GM12874 (cell line): ENCODE data around the gene SLC25A41.

Source experiments
- CTCF ChIP-seq: IDR thresholded peaks from 2 replicates; pipeline ENCODE4 v1.5.1; 2011; ENCODE audit warnings: low read depth, mild to moderate bottlenecking, control low read depth, low read length, moderate library complexity; ENCODE audit not compliant: insufficient read depth

Gene SLC25A41

DNA sequence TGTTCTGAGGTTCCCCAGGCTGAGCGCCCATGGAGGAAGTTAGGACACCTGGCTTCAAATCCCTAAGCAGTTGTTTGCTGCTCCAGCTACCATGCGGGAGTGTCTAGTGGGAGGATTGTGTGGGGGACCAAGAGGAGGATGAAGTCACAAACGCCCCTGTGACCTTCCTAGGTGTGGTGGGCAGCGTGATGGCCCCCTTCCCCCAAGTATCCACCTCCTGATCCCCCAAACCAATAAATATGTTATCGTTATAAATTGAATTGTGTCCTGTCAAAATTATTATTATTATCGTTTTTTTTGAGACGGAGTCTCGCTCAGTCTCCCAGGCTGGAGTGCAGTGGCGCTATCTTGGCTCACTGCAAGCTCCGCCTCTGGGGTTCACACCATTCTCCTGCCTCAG is at the start of gene SLC25A41:
TSS of gene SLC25A41 (minus strand) at position 101 of the 400 bp plus-strand sequence. CDS start at position 31, 70 bp downstream.
- TF ChIP-seq CTCF, result no peak

DNA sequence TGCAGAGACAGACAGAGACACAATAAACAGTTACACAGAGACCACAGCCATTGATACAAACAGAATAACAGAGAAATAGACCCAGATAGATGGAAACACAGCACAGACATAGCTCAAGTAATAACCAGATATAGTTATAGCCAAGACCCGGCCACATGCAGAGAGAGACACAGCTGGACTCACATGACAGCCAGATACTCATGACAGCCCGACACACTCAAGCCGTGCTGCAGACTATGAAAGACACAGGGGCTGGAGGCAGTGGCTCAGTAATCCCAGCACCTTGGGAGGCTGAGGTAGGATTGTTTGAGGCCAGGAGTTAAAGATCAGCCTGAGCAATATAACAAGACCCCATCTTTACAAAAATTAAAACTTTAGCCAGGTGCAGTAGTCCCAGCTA is 49.7 kb upstream of the SLC25A41 start:
- TF ChIP-seq CTCF, result no peak

DNA sequence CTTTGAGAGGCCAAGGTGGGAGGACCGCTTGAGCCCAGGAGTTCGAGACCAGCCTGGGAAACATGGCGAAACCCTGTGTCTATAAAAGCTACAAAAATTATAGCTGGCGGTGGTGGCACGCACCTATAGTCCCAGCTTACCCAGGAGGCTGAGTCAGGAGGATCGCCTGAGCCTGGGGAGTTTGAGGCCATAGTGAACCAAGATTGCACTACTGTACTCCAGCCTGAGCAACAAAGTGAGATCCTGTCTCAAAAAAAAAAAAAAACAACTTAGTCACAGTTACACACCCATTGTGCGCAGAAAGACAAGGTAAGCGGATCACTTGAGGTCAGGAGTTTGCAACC is 48.8 kb upstream of the SLC25A41 start:
- no peak for TF ChIP-seq CTCF

GRCh38 chr19:6481541-6482342 is 48.2 kb upstream of the SLC25A41 start, which contains the start of gene DENND1C:
TSS of gene DENND1C (minus strand) at chr19:6481787. CDS start at chr19:6481695, 92 bp downstream.
- TF ChIP-seq CTCF, result peak; percentile 62

DNA sequence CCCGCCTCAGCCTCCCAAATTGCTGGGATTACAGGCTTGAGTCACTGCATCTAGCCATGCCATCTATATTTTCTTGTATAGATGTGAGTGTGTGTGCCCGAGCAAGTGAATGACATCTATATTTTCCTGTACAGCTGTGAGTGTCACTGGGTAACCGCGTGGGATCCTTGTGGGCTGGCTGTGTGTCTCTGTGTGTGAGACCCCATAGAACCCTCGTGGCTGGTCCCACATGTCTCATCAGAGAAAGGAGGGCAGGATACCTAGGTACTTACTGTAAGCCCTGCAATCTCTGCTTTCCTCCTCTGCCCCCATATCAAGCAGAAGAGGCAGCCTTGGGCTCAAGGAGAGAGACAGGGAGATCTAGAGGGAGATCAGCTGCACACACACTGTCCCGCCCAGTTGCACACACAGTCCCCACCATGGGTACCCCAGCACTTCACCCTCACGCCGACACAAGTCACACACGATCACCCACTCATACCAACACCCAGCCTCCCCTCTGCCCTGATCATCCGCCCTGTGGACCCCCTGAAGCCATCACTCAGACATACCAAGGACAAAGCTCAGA is 47.4 kb upstream of the SLC25A41 start:
- no peak for TF ChIP-seq CTCF

GRCh38 chr19:6479836-6480398 is 46.4 kb upstream of the SLC25A41 start:
- no peak for TF ChIP-seq CTCF

GRCh38 chr19:6478815-6479214 is 45.3 kb upstream of the SLC25A41 start:
- TF ChIP-seq CTCF, result no peak
